Astrocyte of the spinal cord (primary cell): ENCODE data around the gene RNF11.

Experiments
- DNase-seq: peaks from one replicate; pipeline ENCODE4 v3.0.0; 2011; ENCODE audit warnings: low read depth, low spot score
- H3K4me3 ChIP-seq: 2 replicates; pipeline ENCODE4 v1.5.1; 2011; ENCODE audit warnings: low read depth, mild to moderate bottlenecking, low read length, moderate library complexity
- in situ Hi-C: cut with HindIII; loops from 2 replicates; pipeline ENCODE4 v1.10.0; 2017; ENCODE audit warnings: low sequenced_read_pairs
- TF ChIP-seq, protein P1 (sequence below): IDR thresholded peaks from 2 replicates; pipeline ENCODE4 v1.5.1; 2012; ENCODE audit warnings: low read depth, mild to moderate bottlenecking, low read length, inconsistent platforms

The RNF11 gene

DNA sequence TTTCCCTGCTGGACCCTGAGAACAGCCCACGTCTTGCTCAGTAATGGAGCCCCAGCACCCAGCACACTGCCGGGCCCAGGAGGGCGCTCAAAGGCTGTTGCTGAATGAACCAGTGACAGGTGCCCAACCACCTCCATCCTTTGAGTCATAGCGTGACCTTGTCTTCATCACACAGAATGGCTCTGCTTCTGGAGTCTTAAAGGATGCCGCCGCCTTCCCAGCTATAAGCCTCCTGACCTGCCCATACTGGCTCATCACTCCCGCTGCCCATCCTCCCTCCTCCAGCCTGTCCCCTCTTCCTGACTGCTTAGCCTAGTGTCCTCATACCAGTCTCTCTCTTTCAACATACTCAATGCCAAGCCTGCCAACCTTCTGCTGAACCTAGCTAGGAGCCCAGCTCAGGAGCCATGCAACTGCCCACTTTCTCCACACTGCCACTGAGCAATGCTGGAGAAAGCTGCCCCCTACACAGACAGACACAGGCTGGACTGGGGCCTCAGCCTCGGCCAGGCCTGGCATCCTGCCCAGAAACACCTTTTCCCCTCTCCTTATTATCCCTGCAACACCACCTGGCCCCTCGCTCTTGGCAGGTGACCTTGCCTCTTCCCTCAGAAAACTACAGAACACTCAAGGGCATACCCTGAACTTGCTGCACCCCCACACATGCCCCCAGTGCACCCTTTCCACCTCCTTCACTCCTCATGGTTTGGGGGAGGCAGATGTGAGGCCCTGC lies 80.2 kb downstream of the RNF11 start:
- no peak for DNase-seq
- no peak overlapping the region for H3K4me3 ChIP-seq
- in situ Hi-C loops, result no loop called here
- TF ChIP-seq, protein P1, sequence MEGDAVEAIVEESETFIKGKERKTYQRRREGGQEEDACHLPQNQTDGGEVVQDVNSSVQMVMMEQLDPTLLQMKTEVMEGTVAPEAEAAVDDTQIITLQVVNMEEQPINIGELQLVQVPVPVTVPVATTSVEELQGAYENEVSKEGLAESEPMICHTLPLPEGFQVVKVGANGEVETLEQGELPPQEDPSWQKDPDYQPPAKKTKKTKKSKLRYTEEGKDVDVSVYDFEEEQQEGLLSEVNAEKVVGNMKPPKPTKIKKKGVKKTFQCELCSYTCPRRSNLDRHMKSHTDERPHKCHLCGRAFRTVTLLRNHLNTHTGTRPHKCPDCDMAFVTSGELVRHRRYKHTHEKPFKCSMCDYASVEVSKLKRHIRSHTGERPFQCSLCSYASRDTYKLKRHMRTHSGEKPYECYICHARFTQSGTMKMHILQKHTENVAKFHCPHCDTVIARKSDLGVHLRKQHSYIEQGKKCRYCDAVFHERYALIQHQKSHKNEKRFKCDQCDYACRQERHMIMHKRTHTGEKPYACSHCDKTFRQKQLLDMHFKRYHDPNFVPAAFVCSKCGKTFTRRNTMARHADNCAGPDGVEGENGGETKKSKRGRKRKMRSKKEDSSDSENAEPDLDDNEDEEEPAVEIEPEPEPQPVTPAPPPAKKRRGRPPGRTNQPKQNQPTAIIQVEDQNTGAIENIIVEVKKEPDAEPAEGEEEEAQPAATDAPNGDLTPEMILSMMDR, result no peak

DNA sequence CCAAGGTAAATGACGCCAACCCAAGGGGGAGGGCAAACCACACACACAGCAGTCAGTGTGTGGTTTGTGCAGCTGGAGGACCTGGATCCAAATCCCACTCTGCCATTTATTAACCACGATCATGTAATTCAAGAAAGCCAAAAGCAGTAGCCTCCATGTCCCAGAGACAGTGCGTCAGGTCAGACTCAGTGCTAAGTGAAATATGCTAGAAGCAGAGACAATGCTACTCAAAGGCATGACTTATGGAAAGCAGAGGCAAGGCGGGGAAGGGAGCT lies 80.7 kb downstream of the RNF11 start:
- in situ Hi-C loops, result no loop called here
- H3K4me3 ChIP-seq, result no peak overlapping the region
- peak; percentile 35 for DNase-seq
- TF ChIP-seq, protein P1, result no peak

DNA sequence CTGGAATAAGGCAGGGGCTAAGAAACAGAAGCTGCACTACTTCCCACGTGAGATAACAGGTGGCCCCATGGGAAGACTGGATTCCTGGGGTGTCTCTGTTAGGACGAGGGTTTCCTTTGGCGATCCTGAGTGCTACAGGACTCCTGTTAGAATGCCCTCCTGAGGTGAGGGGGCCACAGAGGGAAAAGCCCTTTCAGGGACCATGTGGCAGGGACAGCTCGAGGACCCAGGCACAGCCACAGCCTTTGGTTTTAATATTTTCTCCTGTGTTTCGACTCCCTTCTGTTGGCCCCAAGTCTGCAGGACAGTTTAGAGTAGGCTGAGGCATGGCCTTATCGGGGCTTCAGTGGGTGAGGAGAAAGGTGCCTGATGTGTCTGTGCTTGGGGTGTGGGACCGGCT lies 81.7 kb downstream of the RNF11 start:
- TF ChIP-seq, protein P1, result no peak
- no peak overlapping the region for H3K4me3 ChIP-seq
- in situ Hi-C loops, result no loop called here
- DNase-seq, result no peak

DNA sequence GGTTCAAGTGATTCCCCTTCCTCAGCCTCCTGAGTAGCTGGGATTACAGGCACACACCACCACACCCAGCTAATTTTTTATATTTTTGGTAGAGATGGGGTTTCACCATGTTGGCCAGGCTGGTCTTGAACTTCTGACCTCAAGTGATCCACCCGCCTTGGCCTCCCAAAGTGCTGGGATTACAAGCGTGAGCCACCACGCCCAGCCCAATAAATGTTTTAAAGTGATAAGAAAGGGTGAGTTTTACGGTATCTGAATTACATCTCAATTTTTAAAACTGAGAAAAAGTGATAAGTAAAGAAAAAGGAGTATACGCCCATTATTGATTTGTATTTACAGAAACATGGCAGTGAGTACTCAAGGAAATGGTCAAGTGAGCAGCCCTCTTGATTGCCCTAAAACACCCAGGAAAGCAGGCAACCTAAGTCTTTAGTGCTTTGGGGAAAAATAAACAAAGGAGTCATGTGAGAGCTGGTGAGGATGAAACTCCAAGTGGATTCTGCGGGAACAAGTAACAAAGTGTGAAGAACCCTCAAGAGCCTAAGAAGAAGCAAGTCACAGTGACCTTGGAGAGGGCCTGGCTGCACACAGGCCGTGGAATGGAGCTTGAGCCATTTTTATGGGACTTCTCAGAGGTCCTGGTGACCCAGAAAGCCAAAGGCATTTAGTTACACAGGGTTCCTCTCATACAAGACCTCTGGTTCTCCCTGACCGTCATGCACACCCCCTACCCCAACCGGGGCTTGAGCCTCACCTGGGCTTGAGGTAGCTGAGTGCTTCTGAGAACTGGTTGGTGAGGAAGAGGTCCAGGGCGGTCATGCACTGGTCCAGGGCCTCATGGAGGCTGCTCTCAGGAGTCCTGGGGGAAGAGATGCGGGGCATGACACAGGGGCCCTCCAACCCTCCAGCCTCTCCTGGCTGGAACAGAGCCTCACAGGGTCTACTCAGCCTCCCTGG lies 85.2 kb downstream of the RNF11 start:
- no peak for DNase-seq
- H3K4me3 ChIP-seq, result no peak overlapping the region
- in situ Hi-C loops, result no loop called here
- TF ChIP-seq, protein P1, result no peak

DNA sequence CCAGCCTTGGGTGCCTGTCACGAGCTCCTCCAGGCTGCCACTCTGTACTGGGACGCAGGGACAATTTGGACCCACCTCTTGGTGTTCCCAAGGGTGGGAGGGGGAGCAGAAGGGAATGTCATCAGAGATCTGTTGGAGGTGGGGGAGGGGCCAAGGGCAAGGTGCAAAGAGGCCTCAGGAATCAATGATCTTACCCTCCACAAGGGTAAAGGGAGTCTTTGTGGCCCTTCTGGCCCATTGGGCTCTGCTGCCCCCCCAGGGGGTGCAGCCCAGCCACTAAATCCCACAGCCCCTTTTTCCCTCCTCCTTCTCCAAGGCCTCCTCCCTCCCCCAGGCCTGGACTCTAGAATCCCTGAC lies 85.8 kb downstream of the RNF11 start:
- TF ChIP-seq, protein P1, result no peak
- in situ Hi-C loops, result no loop called here
- no peak overlapping the region for H3K4me3 ChIP-seq
- DNase-seq, result no peak

DNA sequence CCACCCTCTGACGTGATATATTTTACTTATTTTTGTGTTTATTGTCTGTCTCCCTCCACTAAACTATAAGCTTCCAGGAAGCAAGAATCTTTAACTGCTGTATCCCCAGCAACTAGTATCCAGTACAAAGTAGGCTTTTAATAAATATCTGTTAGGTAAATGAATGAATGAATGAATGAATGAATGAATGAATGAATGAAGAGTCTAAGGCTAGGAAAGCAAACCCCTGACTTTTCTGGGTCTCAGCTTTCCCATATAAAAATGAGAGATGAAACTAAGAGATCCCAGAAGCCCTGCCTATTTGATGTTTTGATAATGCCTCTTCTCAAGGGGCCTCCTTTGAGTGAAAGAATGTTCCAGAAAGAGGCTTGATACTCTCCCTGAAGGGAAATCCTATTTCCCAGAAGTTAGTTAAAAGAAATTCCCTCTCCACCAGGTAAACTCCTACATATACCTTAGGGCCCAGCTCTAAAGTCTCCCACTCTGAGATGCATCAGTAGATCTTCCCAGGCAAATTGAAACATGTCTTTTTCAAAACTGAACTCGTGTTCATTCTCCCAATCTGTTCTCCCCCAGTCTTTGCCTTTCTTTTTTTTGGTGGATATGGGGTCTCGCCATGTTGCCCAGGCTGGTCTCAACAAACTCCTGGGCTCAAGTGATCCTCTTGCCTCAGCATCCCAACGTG lies 86.5 kb downstream of the RNF11 start:
- no peak for DNase-seq
- in situ Hi-C loops, result no loop called here
- TF ChIP-seq, protein P1, result no peak
- no peak overlapping the region for H3K4me3 ChIP-seq
